Stimulated activated CD4-positive, alpha-beta T cell treated with anti-CD3 and anti-CD28 coated beads, Interleukin-15, amount 100 ng/mL, for 24 hours (primary cell): ENCODE measurements around the gene CNTN3.

Experiments
- DNase-seq: peaks from one replicate; pipeline ENCODE4 v3.0.0-alpha.2; 2020

The CNTN3 gene

DNA sequence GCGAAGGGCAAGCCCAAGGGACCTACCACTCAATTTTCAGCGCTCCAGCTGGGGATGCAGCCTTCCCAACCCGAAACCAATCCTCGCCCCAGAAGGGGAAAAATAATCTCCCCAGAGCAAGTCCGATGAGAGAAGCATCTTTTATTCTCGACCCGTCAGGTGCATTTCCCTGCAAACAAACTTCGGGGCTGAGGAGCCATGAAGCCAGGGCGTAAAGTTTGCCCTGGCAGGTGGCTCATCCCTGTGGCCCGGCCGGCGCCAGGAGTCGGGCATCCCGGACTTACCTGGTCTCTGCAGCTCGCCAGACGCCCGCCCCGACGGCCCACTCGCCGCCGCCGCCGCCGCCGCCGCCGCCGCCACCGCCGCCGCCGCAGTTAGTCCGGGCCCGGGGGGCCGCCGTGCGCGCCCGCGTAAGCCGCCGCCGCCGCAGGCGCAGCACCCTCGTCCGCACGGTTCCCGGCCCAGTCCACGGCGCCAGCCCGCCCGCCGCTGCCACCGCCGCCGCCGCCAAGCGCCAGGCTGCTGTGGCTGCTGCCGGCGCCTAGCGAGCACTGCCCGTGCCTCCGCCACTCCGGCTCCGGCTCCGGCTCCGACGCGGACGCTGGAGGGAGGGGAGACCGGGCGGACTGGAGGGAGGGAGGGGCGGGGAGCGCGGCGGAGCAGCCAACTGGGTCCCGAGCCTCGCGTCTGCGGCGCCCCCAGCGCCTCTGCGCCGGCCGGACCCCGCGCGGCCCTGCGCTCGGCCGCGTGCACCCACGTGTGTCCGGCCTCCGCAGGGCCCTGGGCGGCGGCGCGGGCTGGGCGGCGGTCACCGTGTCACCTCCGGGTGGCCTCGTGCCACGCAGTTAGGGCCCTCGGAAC, at the start of gene CNTN3:
TSS of gene CNTN3 (minus strand) at position 553 of the 861 bp plus-strand sequence. CDS start 93,547 bp downstream, outside the sequence.
- DNase-seq: no peak

GRCh38 chr3:74663178-74663577, 48.7 kb upstream of the CNTN3 start:
- DNase-seq: no peak

DNA sequence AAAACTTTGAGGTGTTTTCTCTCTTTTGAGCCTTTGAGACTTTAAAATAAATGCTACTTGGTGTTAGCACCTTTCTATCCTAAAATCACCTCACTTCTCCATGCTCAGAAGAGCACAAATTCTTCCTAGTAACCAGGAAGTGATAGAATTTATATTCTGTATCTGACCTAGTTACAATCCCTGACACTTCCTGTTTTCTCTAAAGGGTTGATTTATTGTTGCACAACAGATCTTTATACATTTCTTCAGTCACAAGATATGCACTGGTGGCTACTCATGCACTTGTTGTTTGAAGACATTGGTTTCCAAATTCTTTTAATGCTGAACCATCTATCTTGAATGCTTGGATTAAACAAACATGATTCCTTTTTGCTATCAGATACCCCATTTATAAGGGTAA, 47.2 kb upstream of the CNTN3 start:
- no peak for DNase-seq

DNA sequence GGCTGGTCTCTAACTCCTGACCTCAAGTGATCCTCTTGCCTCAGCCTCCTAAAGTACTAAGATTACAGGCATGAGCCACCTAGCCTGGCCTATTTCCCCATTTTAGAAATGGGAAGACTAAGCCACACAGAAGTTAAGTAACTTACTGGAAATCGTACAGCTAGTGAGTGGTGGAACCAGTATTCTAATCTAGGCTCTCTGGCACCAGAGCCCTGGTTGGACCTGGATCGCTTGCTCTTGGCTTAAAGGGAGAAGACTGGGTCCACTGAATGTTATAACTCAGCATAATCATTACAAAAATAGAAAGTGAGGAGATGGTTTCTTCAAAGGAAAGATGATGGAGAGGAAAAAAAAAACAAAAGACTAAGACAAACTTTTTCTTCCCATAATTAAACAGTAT, 37.4 kb upstream of the CNTN3 start:
- DNase-seq: no peak

GRCh38 chr3:74651292-74651691, 36.8 kb upstream of the CNTN3 start:
- DNase-seq: no peak

DNA sequence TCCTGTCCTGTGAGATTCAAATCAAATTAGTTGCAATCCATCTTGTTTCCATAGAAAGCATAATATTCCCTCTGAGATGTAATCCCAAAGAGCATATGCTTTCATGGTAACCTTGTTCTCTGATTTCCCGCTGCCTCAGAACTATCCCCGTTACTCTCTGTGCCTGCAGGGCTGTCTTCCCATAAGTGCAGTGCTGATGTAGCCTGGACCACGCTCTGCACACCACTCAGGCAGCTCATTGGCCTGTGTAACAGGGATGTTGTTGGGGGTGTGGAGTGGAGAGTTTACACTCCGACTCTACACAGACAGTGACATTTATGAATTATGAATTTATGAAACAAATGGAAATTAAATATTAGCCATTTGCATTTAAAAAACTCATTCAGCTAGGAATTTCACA, 33.6 kb upstream of the CNTN3 start:
- DNase-seq: no peak

DNA sequence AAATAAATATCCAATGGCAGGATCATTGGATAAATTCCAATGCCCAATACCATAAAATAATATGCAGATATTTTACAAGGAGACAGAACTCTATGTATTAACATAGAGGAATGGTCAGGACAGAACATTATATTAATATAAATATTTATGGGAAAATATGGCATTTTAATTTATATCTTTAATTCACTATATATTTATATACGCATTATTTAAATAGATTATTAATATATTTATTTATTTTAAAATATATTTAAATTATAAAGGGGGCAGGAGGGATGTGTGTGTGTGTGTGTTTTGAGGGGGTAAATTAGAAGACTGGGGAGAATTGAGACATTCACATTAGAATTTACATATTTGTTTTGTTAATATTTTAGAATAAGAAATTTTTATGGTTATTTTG, 31.6 kb upstream of the CNTN3 start:
- no peak for DNase-seq

DNA sequence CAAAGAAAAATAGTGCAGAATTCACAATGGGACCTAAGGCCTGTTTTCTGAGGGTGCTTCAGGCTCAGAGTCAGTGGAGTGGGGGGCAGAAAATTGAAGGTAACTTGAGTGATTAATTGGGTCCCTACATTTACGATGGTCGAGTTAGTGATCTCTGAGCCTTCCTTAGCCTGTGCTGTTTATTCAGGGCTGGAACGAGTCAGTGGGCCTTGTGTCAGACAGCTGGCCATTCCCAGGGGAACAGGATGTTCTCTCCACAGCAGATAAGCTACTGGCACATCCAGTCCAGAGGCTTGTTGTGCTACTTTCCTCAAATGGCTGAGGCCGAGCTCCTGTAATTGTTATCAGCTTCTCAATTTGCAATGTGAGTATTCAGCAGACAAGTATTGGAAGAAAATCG, 29.2 kb upstream of the CNTN3 start:
- no peak for DNase-seq

- no peak for DNase-seq
Measured at GRCh38 chr3:74642876-74643275, 28.4 kb upstream of the CNTN3 start.

- no peak for DNase-seq
Measured at GRCh38 chr3:74640211-74640610, 25.8 kb upstream of the CNTN3 start.

- no peak for DNase-seq
Measured at GRCh38 chr3:74639681-74640080, 25.2 kb upstream of the CNTN3 start.

DNA sequence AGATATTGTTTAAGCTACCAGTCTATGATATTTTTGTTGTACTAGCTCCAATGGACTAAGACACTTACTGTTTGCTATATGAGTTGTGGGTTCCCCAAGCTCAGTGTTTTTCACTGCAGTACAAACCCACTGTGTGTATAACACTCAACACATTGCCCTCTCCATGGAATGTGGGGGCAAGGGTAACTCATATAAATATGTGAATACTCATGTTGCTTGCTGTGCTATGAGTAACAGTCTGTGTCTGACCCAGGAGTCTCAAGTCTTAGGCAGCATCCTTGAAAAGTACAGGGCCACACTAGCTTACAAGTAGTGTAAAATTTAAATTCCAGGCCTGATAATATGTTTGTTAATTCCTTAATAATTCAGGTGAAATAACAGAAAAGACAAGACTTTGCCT, 22.5 kb upstream of the CNTN3 start:
- DNase-seq: no peak

GRCh38 chr3:74633021-74633420, 18.6 kb upstream of the CNTN3 start:
- DNase-seq: no peak

- no peak for DNase-seq
Measured at GRCh38 chr3:74631351-74632140, 17.1 kb upstream of the CNTN3 start.

DNA sequence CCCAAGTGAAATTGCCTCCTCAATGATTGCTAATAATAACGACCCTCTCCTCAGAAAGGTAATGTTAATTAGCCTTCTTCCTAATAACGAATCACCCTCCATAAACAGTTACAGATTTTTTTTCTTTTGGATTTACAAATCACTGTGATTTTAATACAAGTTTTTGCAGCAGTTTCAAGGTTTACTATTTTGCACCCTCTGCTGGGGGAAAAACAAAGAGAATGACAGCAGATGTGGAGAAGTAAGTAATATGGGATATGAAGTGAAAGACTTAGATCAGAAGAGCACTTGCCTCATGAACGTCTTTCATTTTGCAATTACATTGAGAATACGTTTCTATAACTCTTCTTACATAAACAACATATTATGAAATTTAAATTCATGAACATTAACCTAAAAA, 16.1 kb upstream of the CNTN3 start:
- DNase-seq: no peak

- no peak for DNase-seq
Measured at GRCh38 chr3:74626011-74626410, 11.6 kb upstream of the CNTN3 start.

- no peak for DNase-seq
Measured at GRCh38 chr3:74624301-74624700, 9.8 kb upstream of the CNTN3 start.

DNA sequence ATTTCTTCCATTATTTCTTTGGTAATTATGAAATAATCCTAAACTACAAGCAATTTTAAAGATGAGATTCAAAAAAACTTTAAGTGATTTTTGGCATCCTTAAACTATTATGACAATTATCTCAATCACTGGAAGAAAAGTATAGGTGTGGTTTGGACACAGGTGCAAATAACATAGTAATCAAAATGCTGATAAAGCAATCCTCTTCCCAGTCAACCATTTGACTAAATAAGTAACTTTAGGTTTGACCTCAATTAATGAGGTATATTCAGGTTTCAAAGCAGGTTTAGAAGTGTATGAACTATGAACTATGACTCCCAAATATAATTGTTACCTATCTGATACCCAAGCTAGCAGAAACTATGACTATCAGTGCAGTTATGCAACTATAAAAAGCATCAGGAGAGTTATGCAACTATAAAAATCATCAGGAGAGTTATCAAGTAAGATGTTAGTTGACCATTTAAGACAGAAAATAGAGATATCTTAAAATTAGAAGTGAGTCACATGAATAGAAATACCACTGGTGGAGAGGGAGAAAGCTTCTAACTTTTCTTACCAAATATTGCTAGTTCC, 8.9 kb upstream of the CNTN3 start:
- no peak for DNase-seq

- no peak for DNase-seq
Measured at GRCh38 chr3:74621581-74621980, 7.1 kb upstream of the CNTN3 start.

DNA sequence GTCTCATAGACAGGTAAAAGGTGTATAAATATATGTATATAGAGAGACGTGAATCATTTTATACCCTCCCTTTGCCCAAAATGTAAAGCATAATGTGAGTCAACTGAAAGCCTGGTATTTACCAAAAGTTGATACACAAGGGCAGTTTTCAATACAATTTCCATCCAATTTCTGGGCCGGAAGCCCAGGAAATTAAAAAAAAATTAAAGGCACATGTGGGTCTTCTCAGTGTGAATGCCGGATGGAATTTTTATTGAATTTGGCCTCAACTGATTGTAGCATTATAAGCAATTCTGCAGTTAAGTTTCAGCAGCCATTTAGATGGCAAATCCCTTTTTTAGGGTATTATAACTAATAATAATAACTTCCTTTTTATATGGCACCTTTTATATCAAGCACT, 3.3 kb upstream of the CNTN3 start:
- DNase-seq: no peak

DNA sequence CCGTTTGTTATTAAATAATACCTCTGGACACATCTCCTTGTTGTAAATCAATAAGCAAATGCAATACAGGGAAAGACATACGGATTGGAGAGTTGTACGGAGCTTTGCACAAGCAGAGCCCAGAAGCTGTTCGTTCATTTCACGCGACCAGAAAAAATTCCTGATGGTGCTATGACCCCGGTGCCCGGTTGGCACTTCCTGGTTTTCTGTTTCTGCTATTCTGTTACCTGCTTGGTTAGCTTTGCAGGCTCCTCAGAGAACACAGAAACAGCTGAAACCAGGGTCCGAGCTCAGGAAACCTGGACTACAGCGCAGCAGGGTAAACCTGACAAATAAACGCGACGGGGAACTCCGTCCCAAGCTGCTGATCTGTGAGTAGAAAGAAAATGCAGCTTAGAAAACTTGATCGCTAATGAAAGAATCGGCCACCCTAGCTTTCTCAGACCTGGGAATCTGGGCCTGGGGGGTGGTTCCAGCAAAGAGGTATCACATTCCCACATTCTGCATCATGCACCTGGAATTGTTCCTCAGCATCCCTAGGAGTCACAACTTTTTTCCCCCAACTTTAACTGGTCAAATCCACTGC, 845 bp downstream of the CNTN3 start:
- no peak for DNase-seq

- no peak for DNase-seq
Measured at GRCh38 chr3:74613060-74613459, 1.4 kb downstream of the CNTN3 start.

- no peak for DNase-seq
Measured at GRCh38 chr3:74611206-74611605, 3.3 kb downstream of the CNTN3 start.

DNA sequence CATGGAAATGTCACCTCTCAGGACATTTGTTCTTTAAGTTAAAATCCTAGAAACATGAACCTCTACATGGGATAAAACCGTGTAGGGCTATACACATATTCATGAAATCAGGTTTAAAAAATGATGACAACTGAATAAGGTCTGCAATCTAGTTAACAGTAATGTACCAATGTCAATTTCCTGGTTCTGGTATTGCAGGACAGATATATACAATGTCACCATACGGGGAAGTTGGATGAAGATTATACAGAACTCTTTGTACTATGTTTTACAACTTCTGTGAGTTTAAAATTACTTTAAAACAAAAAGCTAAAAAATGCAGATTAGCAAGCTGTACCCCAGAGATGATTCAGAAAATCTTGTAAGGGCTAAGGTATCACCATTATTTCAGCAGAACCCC, 6.7 kb downstream of the CNTN3 start:
- no peak for DNase-seq
